AG20443 (cell line): ENCODE data around the gene KCNB1.
"Not testable (repeated sequence)": the region's sequence is repeated elsewhere in the genome, so short reads cannot be mapped to it uniquely, and the experiment has no call there.

Source experiments
- DNase-seq: peaks from one replicate; pipeline ENCODE4 v3.0.0; 2012; ENCODE audit warnings: low spot score, mixed read lengths

Gene KCNB1

DNA sequence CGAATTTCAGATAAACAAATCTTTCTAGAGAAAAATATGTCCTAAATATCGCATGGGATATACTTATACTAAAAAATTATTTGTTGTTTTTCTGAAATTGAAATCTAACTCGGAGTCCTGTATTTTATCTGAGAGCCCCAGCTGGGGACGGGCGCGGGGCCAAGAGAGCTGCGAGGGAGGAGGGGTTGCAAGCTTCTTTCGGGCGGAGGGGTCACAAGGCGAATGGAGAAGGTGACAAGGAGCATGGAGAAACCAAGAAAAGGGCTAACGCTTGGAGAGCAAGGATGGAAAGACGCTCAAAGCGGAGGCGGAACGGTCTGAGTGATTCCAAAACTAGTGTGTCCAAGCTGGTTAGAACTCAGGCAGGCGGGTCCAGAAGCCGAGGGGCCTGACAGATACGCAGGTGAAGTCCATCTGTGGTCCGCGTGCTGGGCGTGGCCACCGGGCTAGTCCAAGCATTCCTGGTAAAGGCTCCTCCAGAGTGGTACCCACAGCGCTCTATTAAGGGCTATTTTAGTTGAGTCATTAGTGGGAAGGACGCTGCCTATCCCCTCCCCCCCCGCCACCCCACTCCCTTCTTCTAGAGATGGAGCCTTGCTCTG, 163.2 kb downstream of the KCNB1 start:
- no peak for DNase-seq

DNA sequence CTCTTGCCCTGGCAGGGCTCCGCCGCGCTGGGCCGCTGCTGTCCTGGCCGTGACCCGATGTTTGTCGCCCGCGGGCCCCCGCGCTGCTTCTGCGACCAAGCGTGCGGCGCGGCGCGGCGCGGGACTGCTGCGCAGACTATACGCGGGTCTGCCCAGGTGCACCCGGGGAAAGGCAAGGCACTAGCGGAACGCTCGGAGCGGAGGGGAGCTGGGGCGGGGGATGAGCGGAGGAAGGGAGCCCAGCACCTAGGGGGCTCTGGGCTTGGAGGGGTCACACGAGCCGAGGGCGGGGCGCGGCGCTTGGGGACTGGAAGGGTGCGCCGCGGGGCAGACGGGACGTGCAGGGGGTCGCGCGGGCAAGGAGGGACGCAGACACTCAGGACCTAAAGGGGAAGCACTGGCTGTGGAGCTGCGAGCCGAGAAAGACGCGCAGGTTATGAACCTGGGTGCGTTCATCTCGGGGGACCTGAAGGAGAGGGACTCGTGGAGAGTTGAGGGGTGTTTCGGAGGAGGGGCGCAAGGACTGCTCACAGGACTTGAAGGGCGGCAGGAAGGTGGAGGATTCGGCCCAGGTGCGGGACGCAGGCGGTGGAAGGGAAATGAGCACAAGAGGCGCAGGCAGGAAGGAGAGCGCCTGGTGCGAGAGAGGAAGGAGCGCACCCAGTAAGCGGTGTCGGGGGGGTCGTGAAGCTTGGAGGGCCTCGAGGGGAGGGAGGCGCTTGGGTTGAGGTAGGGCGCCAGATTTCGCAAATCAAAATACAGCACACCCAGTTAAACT, 163.8 kb downstream of the KCNB1 start:
- no peak for DNase-seq

GRCh38 chr20:49318091-49318429, 164.4 kb downstream of the KCNB1 start:
- no peak for DNase-seq

GRCh38 chr20:49316704-49317103, 165.8 kb downstream of the KCNB1 start:
- no peak for DNase-seq

DNA sequence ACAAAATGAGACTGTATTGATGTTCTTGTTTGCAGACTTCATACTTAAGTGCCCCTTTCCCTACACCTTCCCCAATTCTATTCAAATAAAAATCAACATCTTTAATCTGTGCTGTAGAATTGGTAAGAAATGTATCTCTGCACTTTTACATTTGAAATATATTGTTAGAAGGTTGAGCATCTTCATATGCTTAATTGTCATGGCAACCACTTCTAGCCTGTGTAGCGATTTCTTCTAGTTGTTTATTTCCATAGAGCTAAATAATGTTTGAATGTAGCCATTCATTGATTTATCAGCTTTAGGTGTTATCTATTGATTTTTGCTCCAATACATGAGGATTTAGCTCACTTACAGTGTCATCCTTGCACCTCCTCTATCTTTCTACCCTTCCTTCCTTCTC, 166.9 kb downstream of the KCNB1 start:
- no peak for DNase-seq

GRCh38 chr20:49314052-49314451, 168.4 kb downstream of the KCNB1 start:
- not testable (repeated sequence) for DNase-seq
